PC-3 (cell line): ENCODE measurements around the gene ORMDL2.

Source experiments
- CTCF ChIP-seq: fragments of 300-600 bp; sonication (generic); conservative IDR thresholded peaks from 2 replicates; pipeline ENCODE4 v1.5.1; 2017; ENCODE audit warnings: antibody characterized with exemption, low read depth, mild to moderate bottlenecking, low read length
- EZH2phosphoT487 ChIP-seq: fragments of 300-600 bp; sonication (generic); IDR thresholded peaks from 2 replicates; pipeline ENCODE4 v1.6.1; 2018; ENCODE audit warnings: mild to moderate bottlenecking, antibody characterized with exemption, low read length, borderline replicate concordance

- TF ChIP-seq CTCF (no peak), EZH2phosphoT487 (no peak)
These were observed 22.9 kb downstream of the ORMDL2 start for GRCh38 chr12:55840581-55841351.
